H1 (cell line): Measurements from ENCODE around the gene DMAC2L. TPM values are rescaled to one million over a fixed set of nuclear protein-coding genes. Genes with fewer than 3 reads are reported as not detected.

Experiments used
- CTCF ChIA-PET: fragments of 300-600 bp; sonication (Branson Sonifier 250); formaldehyde crosslinking; loops from one replicate; lab custom pipeline; 2021; ENCODE audit not compliant: partially characterized antibody; lab: Charles Lee
- POLR2A ChIA-PET: fragments of 300-600 bp; sonication (Branson Sonifier 250); formaldehyde crosslinking; loops from one replicate; lab custom pipeline; 2021; ENCODE audit warnings: inconsistent platforms; ENCODE audit not compliant: partially characterized antibody; lab: Charles Lee
- DNase-seq, 2 experiments: peaks; one replicate each; pipeline versions ENCODE4 v3.0.0 to v3.0.0-alpha.2; 2010 to 2022; ENCODE audit warnings: low spot score in 2 of 2, low read depth in 1 of 2, mixed read lengths in 1 of 2
- FAIRE-seq: peaks from 2 replicates; lab custom pipeline; 2011; peaks lifted over from hg19 to GRCh38; lab: Jason Lieb, UNC
- H2AFZ ChIP-seq: 2 replicates; pipeline ENCODE4 v1.8.1; 2012; ENCODE audit warnings: low read length, inconsistent platforms
- H2AK5ac ChIP-seq: 2 replicates; pipeline ENCODE4 v1.6.1; 2013; ENCODE audit warnings: low read depth, low read length
- H2BK120ac ChIP-seq: replicated peaks from 2 replicates; pipeline ENCODE3; 2013; ENCODE audit warnings: low read depth, low read length, inconsistent platforms
- H2BK12ac ChIP-seq: 2 replicates; pipeline ENCODE4 v1.6.1; 2013; ENCODE audit warnings: low read depth, low read length
- H2BK15ac ChIP-seq: 2 replicates; pipeline ENCODE4 v1.6.1; 2013; ENCODE audit warnings: low read length
- H2BK20ac ChIP-seq: 2 replicates; pipeline ENCODE4 v1.6.1; 2013; ENCODE audit warnings: low read length
- H2BK5ac ChIP-seq: 2 replicates; pipeline ENCODE4 v1.6.1; 2013; ENCODE audit warnings: low read depth, low read length
- H3K14ac ChIP-seq: 2 replicates; pipeline ENCODE4 v1.6.1; 2013; ENCODE audit warnings: inconsistent platforms; ENCODE audit not compliant: insufficient read length
- H3K18ac ChIP-seq: 2 replicates; pipeline ENCODE4 v1.6.1; 2013; ENCODE audit warnings: low read length; ENCODE audit errors: extremely low read depth
- H3K23ac ChIP-seq: 2 replicates; pipeline ENCODE4 v1.6.1; 2013; ENCODE audit warnings: inconsistent platforms; ENCODE audit not compliant: insufficient read length
- H3K23me2 ChIP-seq: 2 replicates; pipeline ENCODE4 v1.6.1; 2013; ENCODE audit warnings: low read depth, low read length
- H3K27ac ChIP-seq: 2 replicates; pipeline ENCODE4 v1.6.1; 2011; ENCODE audit warnings: low read depth, low read length, inconsistent platforms
- H3K27me3 ChIP-seq, 4 experiments: replicated peaks in 1 of 4; 1 replicate in 1 of 4; 2 replicates in 3 of 4; pipeline versions ENCODE4 v1.6.1 to v1.8.1; 2011 to 2013; ENCODE audit warnings: low read length in 3 of 4, mild to moderate bottlenecking in 3 of 4, inconsistent platforms in 2 of 4, mixed read lengths in 2 of 4, moderate library complexity in 1 of 4; ENCODE audit not compliant: control insufficient read depth in 3 of 4, insufficient read depth in 3 of 4; ENCODE audit errors: extremely low read depth in 1 of 4
- H3K36me3 ChIP-seq, 4 experiments: 2 replicates each; pipeline versions ENCODE4 v1.6.1 to v1.8.1; 2011 to 2013; ENCODE audit warnings: mild to moderate bottlenecking in 4 of 4, low read length in 3 of 4, moderate library complexity in 2 of 4, control low read depth in 1 of 4, inconsistent platforms in 1 of 4; ENCODE audit not compliant: insufficient read depth in 4 of 4, control insufficient read depth in 2 of 4
- H3K4ac ChIP-seq: replicated peaks from 2 replicates; pipeline ENCODE3; 2013; ENCODE audit warnings: low read length, low read depth, mixed read lengths, inconsistent platforms; ENCODE audit not compliant: insufficient read length
- H3K4me1 ChIP-seq, 4 experiments: replicated peaks in 1 of 4; 1 replicate in 1 of 4; 2 replicates in 3 of 4; pipeline versions ENCODE4 v1.6.1 to v1.8.1; 2011 to 2013; ENCODE audit warnings: low read length in 3 of 4, inconsistent platforms in 2 of 4, mixed read lengths in 1 of 4; ENCODE audit not compliant: insufficient read depth in 4 of 4, control insufficient read depth in 3 of 4
- H3K4me2 ChIP-seq, 2 experiments: 2 replicates each; pipeline versions ENCODE4 v1.6.1 to v1.8.1; 2011 to 2013; ENCODE audit warnings: low read depth in 2 of 2, low read length in 2 of 2, control low read depth in 1 of 2, inconsistent platforms in 1 of 2, mild to moderate bottlenecking in 1 of 2; ENCODE audit not compliant: insufficient read depth in 1 of 2
- H3K4me3 ChIP-seq, 4 experiments: fragments of 200-600, 300-600 bp in 1 of 4; sonication (generic), shearing (Covaris generic), sonication (Bioruptor Twin) in 1 of 4; 2 replicates each; pipeline versions ENCODE4 v1.5.1 to v1.8.1; 2011 to 2016; ENCODE audit warnings: low read length in 4 of 4, low read depth in 3 of 4, control low read depth in 2 of 4, inconsistent platforms in 2 of 4, mild to moderate bottlenecking in 2 of 4, mixed read lengths in 1 of 4, moderate library complexity in 1 of 4; ENCODE audit not compliant: insufficient read depth in 2 of 4; ENCODE audit errors: extremely low read depth in 1 of 4
- H3K56ac ChIP-seq: replicated peaks from 2 replicates; pipeline ENCODE3; 2013; ENCODE audit warnings: low read depth, mild to moderate bottlenecking, mixed read lengths, low read length, inconsistent platforms; ENCODE audit not compliant: insufficient read length
- H3K79me1 ChIP-seq: 2 replicates; pipeline ENCODE4 v1.6.1; 2013; ENCODE audit warnings: low read depth, low read length, control low read depth
- H3K79me2 ChIP-seq, 2 experiments: 2 replicates each; pipeline versions ENCODE4 v1.6.1 to v1.8.1; 2012 to 2013; ENCODE audit warnings: low read length in 2 of 2, mild to moderate bottlenecking in 2 of 2, inconsistent platforms in 1 of 2; ENCODE audit not compliant: insufficient read depth in 2 of 2, control insufficient read depth in 1 of 2
- H3K9ac ChIP-seq, 4 experiments: replicated peaks in 1 of 4; 1 replicate in 1 of 4; 2 replicates in 3 of 4; pipeline versions ENCODE4 v1.6.1 to v1.8.1; 2011 to 2013; ENCODE audit warnings: low read depth in 3 of 4, low read length in 3 of 4, control low read depth in 2 of 4, mild to moderate bottlenecking in 2 of 4, moderate library complexity in 2 of 4, inconsistent platforms in 1 of 4; ENCODE audit errors: extremely low read depth in 1 of 4
- H3K9me3 ChIP-seq, 2 experiments: 2 replicates each; pipeline versions ENCODE4 v1.6.1 to v1.8.1; 2012 to 2013; ENCODE audit warnings: mild to moderate bottlenecking in 2 of 2, moderate library complexity in 2 of 2, control low read depth in 1 of 2, inconsistent platforms in 1 of 2, low read depth in 1 of 2, low read length in 1 of 2, mixed read lengths in 1 of 2; ENCODE audit not compliant: insufficient read depth in 2 of 2
- H4K20me1 ChIP-seq, 2 experiments: replicated peaks in 1 of 2; 2 replicates each; pipeline versions ENCODE3 to v1.8.1; 2011 to 2013; ENCODE audit warnings: inconsistent platforms in 2 of 2, low read length in 2 of 2, mild to moderate bottlenecking in 1 of 2; ENCODE audit not compliant: insufficient read depth in 2 of 2, control insufficient read depth in 1 of 2
- H4K5ac ChIP-seq: 2 replicates; pipeline ENCODE4 v1.6.1; 2013; ENCODE audit warnings: low read length, low read depth, mixed read lengths, inconsistent platforms; ENCODE audit not compliant: insufficient read length
- H4K8ac ChIP-seq: 2 replicates; pipeline ENCODE4 v1.8.0; 2013; ENCODE audit warnings: mild to moderate bottlenecking, moderate library complexity, low read length, inconsistent platforms; ENCODE audit not compliant: insufficient read depth; ENCODE audit errors: extremely low read depth
- H4K91ac ChIP-seq: replicated peaks from 2 replicates; pipeline ENCODE3; 2013; ENCODE audit warnings: low read length, mixed read lengths, inconsistent platforms; ENCODE audit not compliant: insufficient read length
- BRCA1 ChIP-seq: IDR thresholded peaks from 2 replicates; pipeline ENCODE4 v1.6.1; 2012; ENCODE audit warnings: low read depth, low read length, improper control_type of control experiment
- CREB1 ChIP-seq: IDR thresholded peaks from 2 replicates; pipeline ENCODE4 v1.6.1; 2012; ENCODE audit warnings: inconsistent platforms
- HDAC2 ChIP-seq, 2 experiments: fragments of 300-600 bp in 1 of 2; sonication (generic) in 1 of 2; IDR thresholded peaks; 2 replicates each; pipeline ENCODE4 v1.6.1; 2011 to 2012; ENCODE audit warnings: low read depth in 2 of 2, low read length in 2 of 2, mild to moderate bottlenecking in 2 of 2, moderate library complexity in 2 of 2, borderline replicate concordance in 1 of 2, inconsistent platforms in 1 of 2
- MAFK ChIP-seq: IDR thresholded peaks from 2 replicates; pipeline ENCODE4 v1.6.1; 2012; ENCODE audit warnings: low read depth, mild to moderate bottlenecking, improper control_type of control experiment, low read length
- NRF1 ChIP-seq: IDR thresholded peaks from 2 replicates; pipeline ENCODE4 v1.6.1; 2011; ENCODE audit warnings: mild to moderate bottlenecking, low read depth, low read length, improper control_type of control experiment
- POLR2AphosphoS5 ChIP-seq: IDR thresholded peaks from 2 replicates; pipeline ENCODE4 v1.6.1; 2011; ENCODE audit warnings: low read depth, low read length
- RXRA ChIP-seq: IDR thresholded peaks from 2 replicates; pipeline ENCODE4 v1.6.1; 2011; ENCODE audit warnings: low read depth, mild to moderate bottlenecking, low read length, moderate library complexity; ENCODE audit not compliant: insufficient read depth
- SIN3A ChIP-seq, 2 experiments: IDR thresholded peaks in 1 of 2; conservative IDR thresholded peaks in 1 of 2; 2 replicates each; pipeline ENCODE4 v1.6.1; 2011 to 2012; ENCODE audit warnings: low read length in 2 of 2, improper control_type of control experiment in 1 of 2, low read depth in 1 of 2, mild to moderate bottlenecking in 1 of 2
- TAF1 ChIP-seq: IDR thresholded peaks from 2 replicates; pipeline ENCODE4 v1.6.1; 2011; ENCODE audit warnings: mild to moderate bottlenecking, low read depth, low read length
- YY1 ChIP-seq: IDR thresholded peaks from 2 replicates; pipeline ENCODE4 v1.6.1; 2011; ENCODE audit warnings: low read depth, mild to moderate bottlenecking, low read length
- WGBS, 2 experiments: shearing (Covaris generic) in 1 of 2; methylation state at CpG; one replicate each; pipeline versions ENCODE4 v1.1.6 to v1.1.7; 2013 to 2015; ENCODE audit warnings: low lambda C conversion rate in 2 of 2, mixed read lengths in 2 of 2, inconsistent platforms in 1 of 2, low coverage in 1 of 2, missing lambda C conversion rate in 1 of 2; ENCODE audit not compliant: insufficient replicate concordance in 2 of 2, insufficient coverage in 1 of 2, insufficient read length in 1 of 2; ENCODE audit errors: extremely low coverage in 1 of 2, missing lambda C conversion rate in 1 of 2; 5-methylcytosine and 5-hydroxymethylcytosine counted together
- polyA plus RNA-seq, 7 experiments: library from polyadenylated mRNA; depleted of rRNA in 3 of 7; stranded (reverse) in 5 of 7; unstranded in 2 of 7; fragments of >200 nt in 5 of 7; fragments of 200-250 nt in 2 of 7; gene quantifications; 1 replicate in 5 of 7; 2 replicates in 1 of 7; 4 replicates in 1 of 7; pipeline versions ENCODE4 v1.2.1 to v1.2.3, GENCODE V29; 2011 to 2013; ENCODE audit warnings: missing spikeins in 2 of 7, mixed read lengths in 2 of 7
- total RNA-seq: library from RNA; stranded (reverse); fragmentation: NEBNext Ultra II Directional; extraction: Animal tissue kit (Norgen Biotek cat#: 25700); gene quantifications from 2 replicates; pipeline ENCODE4 v1.2.1, GENCODE V29; 2021

The DMAC2L gene
- total and polyA plus RNA-seq, 2 of the 8 experiments (the other 6 are each of a cell fraction or from before 2014, with no cell fraction given): 20.3 to 28.9 TPM

- Histone ChIP-seq H3K14ac (no peak overlapping the region), H3K4me2 (no peak overlapping the region), H3K79me1 (no peaks in the 10 kb centered on the region), H2BK120ac (no peak overlapping the region), H3K4me1 (peaks cover 0 to 10% (median 1%) of the 10 kb centered on the region in 4 experiments; a peak in 3 of 7 replicates), H3K27me3 (no peaks in the 10 kb centered on the region), H4K91ac (no peak overlapping the region), H2AK5ac (no peak overlapping the region), H3K36me3 (no peaks in the 10 kb centered on the region), H3K27ac (no peak overlapping the region), H4K5ac (no peak overlapping the region), H3K9me3 (no peaks in the 10 kb centered on the region), H2BK15ac (no peak overlapping the region), H2BK20ac (no peak overlapping the region), H2BK5ac (no peak overlapping the region), H3K4me3 (no peak overlapping the region), H2BK12ac (no peak overlapping the region), H3K23ac (no peak overlapping the region), H3K18ac (no peak overlapping the region), H3K79me2 (no peaks in the 10 kb centered on the region), H4K8ac (no peak overlapping the region), H3K56ac (no peak overlapping the region), H4K20me1 (no peaks in the 10 kb centered on the region), H3K23me2 (no peaks in the 10 kb centered on the region), H2AFZ (no peak overlapping the region), H3K4ac (no peak overlapping the region), H3K9ac (no peak overlapping the region)
- ChIA-PET CTCF (interaction anchor here (1.5 kb wide), 1 partner anchor 14 kb away, joined by 6 read pairs; no protein-coding TSS in a partner anchor), POLR2A (no interaction called here)
- DNase-seq: no peak
- FAIRE-seq: no peak
- WGBS, 2 experiments: 67% methylated on average over 1 of the region's 1 CpG; no CpG with 5 or more reads in 1 of the 2 experiments
- no peak for TF ChIP-seq RXRA
- TF ChIP-seq HDAC2 (IDR thresholded peaks at IDR 0.05; ENCODE audit: borderline replicate concordance in 1 of 2, low read depth in 2 of 2, low read length in 2 of 2): no peak
- TF ChIP-seq MAFK: no peak
- no peak for TF ChIP-seq SIN3A (conservative IDR thresholded peaks at IDR 0.05 in 1 of 2, IDR thresholded peaks at IDR 0.05 in 1 of 2; ENCODE audit: low read depth in 1 of 2, low read length in 2 of 2)
- TF ChIP-seq NRF1: no peak
- no peak for TF ChIP-seq POLR2AphosphoS5
- no peak for TF ChIP-seq YY1
- TF ChIP-seq CREB1: no peak
- no peak for TF ChIP-seq TAF1
- TF ChIP-seq BRCA1: no peak
Observed at GRCh38 chr14:50354527-50354926, 42.4 kb downstream of the DMAC2L start.
